Nephron progenitor cell (in vitro differentiated cells): Measurements from ENCODE around the gene ITGA4.

Source experiments
- DNase-seq: peaks from one replicate; pipeline ENCODE4 v3.0.0; 2021
- H3K27ac Mint-ChIP-seq: 2 replicates; pipeline ENCODE4 v1.8.0; 2021; ENCODE audit warnings: mild to moderate bottlenecking, moderate library complexity, mixed read lengths
- H3K27me3 Mint-ChIP-seq: 2 replicates; pipeline ENCODE4 v1.8.0; 2021; ENCODE audit warnings: mild to moderate bottlenecking, low read depth, mixed read lengths; ENCODE audit not compliant: poor library complexity
- H3K36me3 Mint-ChIP-seq: 2 replicates; pipeline ENCODE4 v1.8.0; 2021; ENCODE audit warnings: low read depth, mixed read lengths
- H3K4me1 Mint-ChIP-seq: 2 replicates; pipeline ENCODE4 v1.8.0; 2021; ENCODE audit warnings: mixed read lengths
- H3K4me3 Mint-ChIP-seq: 2 replicates; pipeline ENCODE4 v1.8.0; 2021; ENCODE audit warnings: mild to moderate bottlenecking, moderate library complexity, mixed read lengths
- H3K9me3 Mint-ChIP-seq: 2 replicates; pipeline ENCODE4 v1.8.0; 2021; ENCODE audit warnings: mild to moderate bottlenecking, moderate library complexity, mixed read lengths
- TF ChIP-seq, protein P1 (sequence below): fragments of 200-600 bp; sonication (generic); IDR thresholded peaks from 2 replicates; pipeline ENCODE4 v1.5.0; 2021; ENCODE audit warnings: antibody characterized with exemption

Gene ITGA4

GRCh38 chr2:181472990-181473389 lies 15.8 kb downstream of the ITGA4 start:
- Mint-ChIP-seq H3K4me1 (peaks cover 12% of the 10 kb centered on the region), H3K9me3 (no peaks in the 10 kb centered on the region), H3K27ac (no peak overlapping the region), H3K27me3 (no peaks in the 10 kb centered on the region), H3K4me3 (no peak overlapping the region), H3K36me3 (no peaks in the 10 kb centered on the region)
- DNase-seq, result no peak
- TF ChIP-seq, protein P1, sequence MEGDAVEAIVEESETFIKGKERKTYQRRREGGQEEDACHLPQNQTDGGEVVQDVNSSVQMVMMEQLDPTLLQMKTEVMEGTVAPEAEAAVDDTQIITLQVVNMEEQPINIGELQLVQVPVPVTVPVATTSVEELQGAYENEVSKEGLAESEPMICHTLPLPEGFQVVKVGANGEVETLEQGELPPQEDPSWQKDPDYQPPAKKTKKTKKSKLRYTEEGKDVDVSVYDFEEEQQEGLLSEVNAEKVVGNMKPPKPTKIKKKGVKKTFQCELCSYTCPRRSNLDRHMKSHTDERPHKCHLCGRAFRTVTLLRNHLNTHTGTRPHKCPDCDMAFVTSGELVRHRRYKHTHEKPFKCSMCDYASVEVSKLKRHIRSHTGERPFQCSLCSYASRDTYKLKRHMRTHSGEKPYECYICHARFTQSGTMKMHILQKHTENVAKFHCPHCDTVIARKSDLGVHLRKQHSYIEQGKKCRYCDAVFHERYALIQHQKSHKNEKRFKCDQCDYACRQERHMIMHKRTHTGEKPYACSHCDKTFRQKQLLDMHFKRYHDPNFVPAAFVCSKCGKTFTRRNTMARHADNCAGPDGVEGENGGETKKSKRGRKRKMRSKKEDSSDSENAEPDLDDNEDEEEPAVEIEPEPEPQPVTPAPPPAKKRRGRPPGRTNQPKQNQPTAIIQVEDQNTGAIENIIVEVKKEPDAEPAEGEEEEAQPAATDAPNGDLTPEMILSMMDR, result no peak

- Mint-ChIP-seq H3K27me3 (no peaks in the 10 kb centered on the region), H3K4me3 (no peak overlapping the region), H3K36me3 (no peaks in the 10 kb centered on the region), H3K9me3 (no peaks in the 10 kb centered on the region), H3K27ac (no peak overlapping the region), H3K4me1 (peaks cover 12% of the 10 kb centered on the region)
- no peak for DNase-seq
- TF ChIP-seq, protein P1, result no peak
These were observed 17.2 kb downstream of the ITGA4 start for GRCh38 chr2:181474222-181474881.

- peaks cover 3% of the 10 kb centered on the region for H3K27me3 Mint-ChIP-seq
- TF ChIP-seq, protein P1, result no peak
- no peaks in the 10 kb centered on the region for H3K9me3 Mint-ChIP-seq
- DNase-seq, result no peak
- no peaks in the 10 kb centered on the region for H3K4me1 Mint-ChIP-seq
- H3K36me3 Mint-ChIP-seq, result no peaks in the 10 kb centered on the region
- no peak overlapping the region for H3K27ac Mint-ChIP-seq
- H3K4me3 Mint-ChIP-seq, result no peak overlapping the region
These were observed 26.0 kb downstream of the ITGA4 start for GRCh38 chr2:181483211-181483610.

DNA sequence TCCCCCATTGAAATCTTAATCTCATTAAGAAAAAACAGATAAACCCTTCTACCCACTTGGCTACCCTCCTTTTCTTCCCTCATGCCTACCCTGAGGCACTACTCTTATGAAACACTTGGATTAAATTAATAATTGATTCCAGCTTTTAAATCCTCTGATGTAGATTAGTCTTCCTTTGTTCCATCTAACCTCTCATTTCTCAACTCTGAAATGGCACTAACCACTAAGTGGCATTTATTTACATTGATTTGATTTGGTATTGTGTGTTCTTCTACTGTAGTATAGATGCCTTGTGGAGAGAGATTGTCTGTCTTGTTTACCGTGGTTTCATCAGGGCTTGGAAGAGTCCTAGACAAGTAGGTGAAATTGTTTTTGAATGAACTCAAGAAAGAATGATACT lies 26.7 kb downstream of the ITGA4 start:
- TF ChIP-seq, protein P1, result no peak
- Mint-ChIP-seq H3K4me3 (no peak overlapping the region), H3K4me1 (no peaks in the 10 kb centered on the region), H3K36me3 (no peaks in the 10 kb centered on the region), H3K27ac (no peak overlapping the region), H3K9me3 (no peaks in the 10 kb centered on the region), H3K27me3 (peaks cover 3% of the 10 kb centered on the region)
- DNase-seq, result no peak

- Mint-ChIP-seq H3K4me3 (no peak overlapping the region), H3K9me3 (no peaks in the 10 kb centered on the region), H3K27me3 (peaks cover 3% of the 10 kb centered on the region), H3K36me3 (no peaks in the 10 kb centered on the region), H3K4me1 (no peaks in the 10 kb centered on the region), H3K27ac (no peak overlapping the region)
- TF ChIP-seq, protein P1, result no peak
- DNase-seq, result no peak
These were observed 27.9 kb downstream of the ITGA4 start for GRCh38 chr2:181484851-181485637.

DNA sequence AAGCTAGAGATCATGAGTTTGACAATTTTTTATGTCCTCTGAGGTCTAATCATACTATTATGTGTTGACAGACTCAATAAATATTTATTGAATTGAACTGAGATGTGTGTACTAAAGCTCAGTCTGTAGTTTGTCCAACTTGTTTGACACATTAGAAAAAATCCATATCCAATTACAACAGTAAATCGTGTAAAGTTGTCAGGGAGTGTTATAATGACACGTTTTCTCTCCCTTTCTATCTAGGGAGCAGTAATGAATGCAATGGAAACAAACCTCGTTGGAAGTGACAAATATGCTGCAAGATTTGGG lies 28.4 kb downstream of the ITGA4 start:
- TF ChIP-seq, protein P1, result no peak
- no peaks in the 10 kb centered on the region for H3K4me1 Mint-ChIP-seq
- H3K36me3 Mint-ChIP-seq, result no peaks in the 10 kb centered on the region
- no peak for DNase-seq
- H3K27ac Mint-ChIP-seq, result no peak overlapping the region
- peaks cover 3% of the 10 kb centered on the region for H3K27me3 Mint-ChIP-seq
- H3K4me3 Mint-ChIP-seq, result no peak overlapping the region
- no peaks in the 10 kb centered on the region for H3K9me3 Mint-ChIP-seq
